GM13976 (cell line): ENCODE data around the gene RHD.

ENCODE experiments used
- DNase-seq: peaks from one replicate; pipeline ENCODE4 v3.0.0; 2012; ENCODE audit warnings: low spot score
- in situ Hi-C: fragments of 300-500 bp; cut with MboI; formaldehyde crosslinking; loops from one replicate; pipeline ENCODE4 v1.12.0; 2022; ENCODE audit warnings: low sequenced_read_pairs, mixed read lengths, inconsistent platforms; ENCODE audit not compliant: unreplicated experiment
- TF ChIP-seq, protein P1 (sequence below): IDR thresholded peaks from 2 replicates; pipeline ENCODE4 v1.5.1; 2012; ENCODE audit warnings: borderline replicate concordance, mild to moderate bottlenecking; ENCODE audit not compliant: insufficient read depth; ENCODE audit errors: extremely low read depth, missing control alignments, control extremely low read depth

The RHD gene

GRCh38 chr1:25239681-25240541, 32.4 kb upstream of the RHD start:
- in situ Hi-C loops: loop anchor here (10.0 kb wide), 1 partner anchor 105 kb away; no protein-coding TSS in a partner anchor

DNA sequence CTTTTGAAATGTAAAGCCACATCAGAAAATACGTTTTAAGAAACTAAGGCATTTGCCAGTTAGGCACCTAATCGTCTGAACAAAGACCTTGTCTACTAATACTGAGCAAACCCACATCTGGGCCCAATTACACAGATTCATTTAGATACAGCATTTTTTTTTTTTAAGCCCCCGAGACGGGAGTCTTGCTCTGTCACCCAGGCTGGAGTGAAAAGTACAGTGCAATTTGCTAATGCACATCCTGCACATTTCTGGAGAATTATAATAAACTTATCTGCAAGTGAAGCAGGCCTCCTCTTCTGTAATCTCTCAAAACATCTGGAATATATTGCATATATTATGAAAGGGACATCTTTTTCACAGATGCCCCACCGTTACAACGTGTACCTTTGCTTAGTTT, 28.4 kb upstream of the RHD start:
- in situ Hi-C loops: loop anchor here (10.0 kb wide), 1 partner anchor 101 kb away; no protein-coding TSS in a partner anchor
- TF ChIP-seq, protein P1, sequence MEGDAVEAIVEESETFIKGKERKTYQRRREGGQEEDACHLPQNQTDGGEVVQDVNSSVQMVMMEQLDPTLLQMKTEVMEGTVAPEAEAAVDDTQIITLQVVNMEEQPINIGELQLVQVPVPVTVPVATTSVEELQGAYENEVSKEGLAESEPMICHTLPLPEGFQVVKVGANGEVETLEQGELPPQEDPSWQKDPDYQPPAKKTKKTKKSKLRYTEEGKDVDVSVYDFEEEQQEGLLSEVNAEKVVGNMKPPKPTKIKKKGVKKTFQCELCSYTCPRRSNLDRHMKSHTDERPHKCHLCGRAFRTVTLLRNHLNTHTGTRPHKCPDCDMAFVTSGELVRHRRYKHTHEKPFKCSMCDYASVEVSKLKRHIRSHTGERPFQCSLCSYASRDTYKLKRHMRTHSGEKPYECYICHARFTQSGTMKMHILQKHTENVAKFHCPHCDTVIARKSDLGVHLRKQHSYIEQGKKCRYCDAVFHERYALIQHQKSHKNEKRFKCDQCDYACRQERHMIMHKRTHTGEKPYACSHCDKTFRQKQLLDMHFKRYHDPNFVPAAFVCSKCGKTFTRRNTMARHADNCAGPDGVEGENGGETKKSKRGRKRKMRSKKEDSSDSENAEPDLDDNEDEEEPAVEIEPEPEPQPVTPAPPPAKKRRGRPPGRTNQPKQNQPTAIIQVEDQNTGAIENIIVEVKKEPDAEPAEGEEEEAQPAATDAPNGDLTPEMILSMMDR: no peak
- no peak for DNase-seq

More at GRCh38 chr1:25239681-25240541, 32.4 kb upstream of the RHD start:
- DNase-seq: peak; percentile 90
- TF ChIP-seq, protein P1: peak; percentile 65

- no peak for DNase-seq
- TF ChIP-seq, protein P1: no peak
- in situ Hi-C loops: loop anchor here (10.0 kb wide), 1 partner anchor 99 kb away; no protein-coding TSS in a partner anchor
These were observed 26.9 kb upstream of the RHD start for GRCh38 chr1:25245393-25245792.

DNA sequence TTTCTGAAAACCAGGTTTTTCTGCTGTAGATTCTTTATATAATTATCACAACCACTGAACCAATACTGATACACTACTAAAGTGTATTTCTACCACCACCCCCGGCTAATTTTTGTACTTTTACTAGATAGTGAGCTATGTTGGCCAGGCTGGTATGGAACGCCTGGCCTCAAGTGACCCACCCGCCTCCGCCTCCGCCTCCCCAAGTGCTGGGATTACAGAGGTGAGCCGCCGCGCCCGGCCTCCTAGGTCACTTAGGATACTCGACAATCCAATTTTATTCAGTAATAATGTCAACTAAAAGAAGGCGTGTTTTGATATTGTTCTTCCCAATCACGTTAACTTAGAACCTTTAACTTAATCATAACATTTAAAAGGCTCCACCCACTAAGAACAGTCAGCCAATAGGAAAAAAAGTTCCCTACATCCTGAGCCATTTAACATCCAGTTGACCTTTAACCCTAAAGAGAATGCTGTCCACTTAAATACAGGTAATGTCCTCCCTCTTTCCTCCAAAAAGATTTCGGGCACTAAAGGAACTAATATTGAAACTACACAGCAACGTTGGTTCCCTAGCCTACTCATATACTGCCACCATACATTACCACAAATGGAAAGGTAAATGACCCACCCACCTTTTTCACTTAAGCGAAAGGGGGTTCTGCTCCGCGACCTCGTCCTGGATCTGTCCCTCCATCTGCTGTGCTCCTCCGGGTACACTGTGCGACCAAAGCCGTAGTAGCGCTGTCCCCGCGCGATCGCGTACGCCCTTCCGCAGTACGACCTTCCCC, 26.3 kb upstream of the RHD start:
- TF ChIP-seq, protein P1: no peak
- DNase-seq: peak; percentile 25
- in situ Hi-C loops: loop anchor here (10.0 kb wide), 1 partner anchor 99 kb away; no protein-coding TSS in a partner anchor

DNA sequence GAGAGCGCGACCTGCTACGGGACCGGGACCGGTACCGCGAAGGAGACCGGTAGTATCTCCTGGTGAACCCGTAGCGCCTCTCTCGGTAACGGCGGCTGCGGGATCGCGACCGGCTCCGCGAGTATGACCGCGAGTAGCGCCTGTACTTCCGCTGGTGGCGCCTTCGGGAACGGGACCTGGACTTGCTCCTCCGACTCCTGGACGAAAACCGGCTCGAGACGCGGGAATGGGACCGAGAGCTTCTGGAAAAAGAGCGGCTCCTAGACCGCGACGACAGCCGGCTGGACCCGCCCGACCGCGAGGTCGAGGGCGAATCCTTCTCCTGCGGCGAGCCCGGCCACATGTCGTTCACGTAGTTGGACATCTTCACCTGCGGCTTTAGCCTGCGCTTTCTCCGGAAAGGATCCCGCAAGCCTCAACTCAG, 25.7 kb upstream of the RHD start:
- in situ Hi-C loops: loop anchor here (10.0 kb wide), 1 partner anchor 98 kb away; no protein-coding TSS in a partner anchor
- no peak for DNase-seq
- TF ChIP-seq, protein P1: no peak
